GM18951 (cell line): Measurements from ENCODE around the gene KRT5.

Experiments used
- POLR2A ChIP-seq: IDR thresholded peaks from 4 replicates; pipeline ENCODE4 v1.6.1; 2011; ENCODE audit warnings: mild to moderate bottlenecking; ENCODE audit not compliant: insufficient read length, insufficient read depth; ENCODE audit errors: extremely low read depth
- in situ Hi-C: fragments of 300-500 bp; cut with MboI; formaldehyde crosslinking; loops from one replicate; pipeline ENCODE4 v1.12.0; 2022; ENCODE audit warnings: low sequenced_read_pairs, mixed read lengths, inconsistent platforms; ENCODE audit not compliant: unreplicated experiment

Gene KRT5

DNA sequence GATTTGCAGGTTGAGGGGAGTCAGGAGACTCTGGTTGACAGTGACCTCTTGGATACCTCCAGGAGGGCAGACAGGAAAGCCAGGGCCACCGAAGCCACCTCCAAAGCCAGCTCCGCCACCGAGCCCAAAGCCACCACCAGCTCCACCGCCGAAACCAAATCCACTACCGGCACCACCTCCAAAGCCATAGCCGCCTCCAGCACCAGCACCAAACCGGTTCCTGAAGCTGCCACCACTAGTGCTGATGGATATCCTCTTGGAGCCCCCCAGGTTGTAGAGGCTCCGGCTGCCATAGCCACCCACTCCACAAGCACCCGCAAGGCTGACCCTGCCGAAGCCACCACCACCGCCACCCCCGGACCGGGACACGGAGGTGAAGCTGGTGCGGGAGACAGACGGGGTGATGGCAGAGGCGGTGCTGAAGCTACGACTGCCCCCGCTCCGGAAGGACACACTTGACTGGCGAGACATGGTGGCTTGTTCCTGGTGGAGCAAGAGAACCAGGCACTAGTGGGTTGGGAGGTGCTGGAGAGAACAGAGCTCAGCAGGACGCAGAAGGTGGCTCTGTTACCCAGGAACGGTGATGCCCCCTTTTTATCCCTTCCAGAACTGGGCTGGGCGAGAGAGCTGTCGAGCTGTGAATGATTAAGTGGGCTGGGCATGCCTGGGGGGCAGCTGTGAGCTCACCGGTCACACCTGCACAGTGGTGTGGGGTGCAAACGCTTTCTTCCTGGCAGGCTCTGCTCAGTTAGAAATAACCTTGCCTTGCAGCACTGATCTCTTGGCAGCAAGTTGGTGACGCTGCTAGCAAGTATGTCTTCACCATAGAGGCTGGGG lies at the start of gene KRT5:
Gene KRT5 (minus strand): TSS at position 569 of the 837 bp plus-strand sequence. CDS start 98 bp downstream, at position 471.
- in situ Hi-C loops, result no loop called here

DNA sequence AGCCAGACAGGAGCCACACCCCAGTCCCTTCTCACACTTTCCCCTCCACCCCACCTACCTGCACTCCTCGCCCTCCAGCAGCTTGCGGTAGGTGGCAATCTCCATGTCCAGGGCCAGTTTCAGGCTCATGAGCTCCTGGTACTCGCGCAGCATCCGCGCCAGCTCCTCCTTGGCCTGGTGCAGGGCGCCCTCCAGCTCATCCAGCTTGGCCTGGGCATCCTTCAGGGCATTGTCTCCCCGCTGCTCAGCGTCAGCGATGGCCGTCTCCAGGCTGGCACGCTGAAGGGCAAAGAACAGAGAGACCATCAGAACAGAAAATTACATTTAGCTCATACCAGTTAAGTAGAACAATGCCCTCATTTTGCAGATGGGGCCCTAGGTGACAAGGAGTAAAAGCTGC lies 47.9 kb upstream of the KRT5 start:
- no peak for TF ChIP-seq POLR2A
- in situ Hi-C loops, result no loop called here

More for the DNA sequence above, at the start of gene KRT5:
- TF ChIP-seq POLR2A, result no peak

- in situ Hi-C loops, result no loop called here
Measured at GRCh38 chr12:52566847-52567291, 46.7 kb upstream of the KRT5 start.

GRCh38 chr12:52564582-52564981 lies 44.4 kb upstream of the KRT5 start:
- in situ Hi-C loops, result no loop called here
- TF ChIP-seq POLR2A, result no peak

More at GRCh38 chr12:52566847-52567291, 46.7 kb upstream of the KRT5 start:
- TF ChIP-seq POLR2A, result no peak

GRCh38 chr12:52561880-52562449 lies 41.8 kb upstream of the KRT5 start:
- in situ Hi-C loops, result no loop called here
- TF ChIP-seq POLR2A, result no peak

GRCh38 chr12:52559979-52560378 lies 39.8 kb upstream of the KRT5 start:
- TF ChIP-seq POLR2A, result no peak
- in situ Hi-C loops, result no loop called here

GRCh38 chr12:52558781-52559445 lies 38.7 kb upstream of the KRT5 start:
- in situ Hi-C loops, result no loop called here
- no peak for TF ChIP-seq POLR2A

DNA sequence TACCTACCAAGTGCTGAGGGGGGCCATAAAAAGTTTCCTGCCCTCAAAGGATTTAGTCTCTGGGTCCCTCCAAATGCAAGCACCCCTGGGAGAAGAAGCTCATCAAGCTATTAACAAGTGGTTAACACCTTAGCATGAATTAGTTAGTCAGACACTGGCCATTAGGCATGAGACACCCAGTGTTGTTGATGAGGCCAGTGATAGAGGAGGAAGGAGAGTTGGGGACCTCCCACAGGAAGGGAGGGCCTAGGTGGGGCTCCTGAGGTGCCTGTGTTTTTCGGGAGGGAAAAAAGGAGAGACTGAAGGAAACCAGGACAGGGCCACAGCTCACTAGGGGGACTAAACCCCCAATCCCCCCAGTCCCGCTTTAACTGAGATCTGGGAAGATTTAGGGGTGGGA lies 37.3 kb upstream of the KRT5 start:
- no peak for TF ChIP-seq POLR2A
- in situ Hi-C loops, result no loop called here

DNA sequence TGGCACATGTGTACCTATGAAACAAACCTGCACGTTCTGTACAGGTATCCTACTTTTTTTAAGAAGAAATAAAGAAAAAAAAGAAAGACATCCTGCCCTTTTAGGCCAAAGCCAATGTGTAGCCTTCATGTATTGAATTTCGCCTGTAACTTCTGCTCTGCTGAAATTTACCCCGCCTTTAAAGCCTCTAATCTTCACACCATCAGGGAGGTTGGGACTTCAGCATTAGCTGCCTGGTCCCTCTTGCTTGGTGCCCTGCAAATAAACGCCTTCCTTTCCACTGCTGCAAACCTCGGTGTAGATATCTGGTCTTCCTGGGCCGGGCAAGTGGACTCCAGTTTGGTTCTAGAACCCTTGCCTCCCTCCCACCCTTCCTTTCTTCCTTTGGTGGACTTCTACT lies 35.4 kb upstream of the KRT5 start:
- no peak for TF ChIP-seq POLR2A
- in situ Hi-C loops, result no loop called here

DNA sequence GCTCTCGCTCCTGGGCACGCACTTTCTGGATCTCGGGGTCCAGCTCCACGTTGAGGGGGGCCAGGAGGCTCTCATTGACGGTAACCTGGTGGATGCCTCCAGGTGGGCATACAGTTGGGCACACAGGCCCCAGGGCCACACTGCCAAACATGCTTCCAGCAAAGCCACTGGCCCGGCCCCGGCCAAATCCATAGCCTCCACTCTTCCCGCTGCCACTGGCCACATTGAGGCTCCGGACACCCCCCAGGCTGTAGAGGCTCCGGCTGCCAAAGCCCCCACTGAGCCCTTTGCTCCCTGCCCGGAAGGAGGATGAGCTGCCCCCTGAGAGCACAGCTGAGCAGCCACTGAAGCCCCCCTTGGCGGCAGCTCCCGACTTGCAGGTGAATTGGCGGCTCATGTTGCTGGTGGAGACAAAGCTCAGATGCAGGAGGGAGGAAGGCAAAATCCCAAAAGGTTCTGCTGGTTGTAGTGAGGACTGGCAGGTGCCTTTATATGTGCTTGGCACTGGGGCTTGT lies 32.5 kb upstream of the KRT5 start, which contains the start of gene KRT71:
Gene KRT71 (minus strand): TSS at position 465 of the 515 bp plus-strand sequence. CDS start 68 bp downstream, at position 397.
- no peak for TF ChIP-seq POLR2A
- in situ Hi-C loops, result no loop called here

GRCh38 chr12:52552055-52552454 lies 31.9 kb upstream of the KRT5 start:
- no peak for TF ChIP-seq POLR2A

DNA sequence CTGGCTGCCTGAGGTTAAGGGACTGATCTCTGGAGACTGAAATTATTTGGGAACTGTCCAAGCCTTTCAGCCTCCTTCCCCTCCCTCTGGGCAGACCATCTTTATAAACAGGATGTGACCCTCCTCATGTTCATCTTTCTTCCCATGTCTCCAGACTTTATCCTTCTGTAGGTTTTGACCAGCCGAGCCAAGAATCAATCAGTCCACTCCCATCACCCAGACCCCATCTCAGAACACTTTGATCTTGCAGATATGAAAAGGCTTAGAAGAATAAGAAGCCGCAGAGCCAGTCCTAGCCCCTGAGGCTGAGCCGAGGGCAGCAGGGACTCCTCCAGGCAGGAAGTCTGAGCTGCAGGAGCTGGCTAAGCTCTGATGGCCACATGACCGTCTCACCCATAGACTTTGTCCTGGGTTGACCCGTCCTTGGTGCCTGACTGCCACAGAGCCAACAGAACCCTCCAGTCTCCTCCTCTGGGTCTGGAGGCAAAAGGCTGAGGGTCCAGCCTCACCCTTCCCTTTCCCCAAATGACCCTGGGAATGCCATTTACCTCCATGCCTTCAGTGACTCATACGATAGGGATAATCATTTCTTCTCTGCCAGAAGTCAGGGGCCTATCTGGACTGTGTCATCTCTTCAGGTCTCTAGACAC lies 31.1 kb upstream of the KRT5 start:
- no peak for TF ChIP-seq POLR2A
- in situ Hi-C loops, result no loop called here

More at GRCh38 chr12:52552055-52552454, 31.9 kb upstream of the KRT5 start:
- in situ Hi-C loops, result no loop called here

GRCh38 chr12:52546126-52546525 lies 25.9 kb upstream of the KRT5 start:
- in situ Hi-C loops, result no loop called here

More at GRCh38 chr12:52546126-52546525, 25.9 kb upstream of the KRT5 start:
- TF ChIP-seq POLR2A, result no peak
